GM12801 (cell line): ENCODE measurements around the gene FAM13A.

Source experiments
- TF ChIP-seq, protein P1 (sequence below): IDR thresholded peaks from one replicate; pipeline ENCODE4 v1.5.1; 2011; ENCODE audit warnings: control low read depth; ENCODE audit not compliant: insufficient read length; ENCODE audit errors: extremely low read depth

The FAM13A gene

DNA sequence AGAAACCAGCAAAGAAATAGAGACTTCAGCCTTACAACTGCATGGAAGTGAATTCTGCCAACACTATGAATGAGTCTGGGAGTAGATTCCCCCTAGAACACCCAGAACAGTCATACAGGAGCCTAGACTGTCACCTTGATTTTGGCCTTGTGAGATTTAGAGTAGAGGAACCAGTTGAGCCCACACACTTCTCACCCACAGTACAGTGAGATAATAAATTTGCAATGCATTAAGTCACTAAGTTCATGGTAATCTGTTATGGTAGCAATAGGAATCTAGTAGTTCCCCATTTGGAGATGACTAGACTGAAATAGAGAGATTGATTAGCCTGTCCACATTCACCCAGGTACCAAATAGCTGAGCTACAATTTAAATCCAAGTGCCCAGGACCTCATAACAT is 59.0 kb downstream of the FAM13A start:
- TF ChIP-seq, protein P1, sequence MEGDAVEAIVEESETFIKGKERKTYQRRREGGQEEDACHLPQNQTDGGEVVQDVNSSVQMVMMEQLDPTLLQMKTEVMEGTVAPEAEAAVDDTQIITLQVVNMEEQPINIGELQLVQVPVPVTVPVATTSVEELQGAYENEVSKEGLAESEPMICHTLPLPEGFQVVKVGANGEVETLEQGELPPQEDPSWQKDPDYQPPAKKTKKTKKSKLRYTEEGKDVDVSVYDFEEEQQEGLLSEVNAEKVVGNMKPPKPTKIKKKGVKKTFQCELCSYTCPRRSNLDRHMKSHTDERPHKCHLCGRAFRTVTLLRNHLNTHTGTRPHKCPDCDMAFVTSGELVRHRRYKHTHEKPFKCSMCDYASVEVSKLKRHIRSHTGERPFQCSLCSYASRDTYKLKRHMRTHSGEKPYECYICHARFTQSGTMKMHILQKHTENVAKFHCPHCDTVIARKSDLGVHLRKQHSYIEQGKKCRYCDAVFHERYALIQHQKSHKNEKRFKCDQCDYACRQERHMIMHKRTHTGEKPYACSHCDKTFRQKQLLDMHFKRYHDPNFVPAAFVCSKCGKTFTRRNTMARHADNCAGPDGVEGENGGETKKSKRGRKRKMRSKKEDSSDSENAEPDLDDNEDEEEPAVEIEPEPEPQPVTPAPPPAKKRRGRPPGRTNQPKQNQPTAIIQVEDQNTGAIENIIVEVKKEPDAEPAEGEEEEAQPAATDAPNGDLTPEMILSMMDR: no peak

GRCh38 chr4:88995874-88996273 is 61.1 kb downstream of the FAM13A start:
- TF ChIP-seq, protein P1: no peak

DNA sequence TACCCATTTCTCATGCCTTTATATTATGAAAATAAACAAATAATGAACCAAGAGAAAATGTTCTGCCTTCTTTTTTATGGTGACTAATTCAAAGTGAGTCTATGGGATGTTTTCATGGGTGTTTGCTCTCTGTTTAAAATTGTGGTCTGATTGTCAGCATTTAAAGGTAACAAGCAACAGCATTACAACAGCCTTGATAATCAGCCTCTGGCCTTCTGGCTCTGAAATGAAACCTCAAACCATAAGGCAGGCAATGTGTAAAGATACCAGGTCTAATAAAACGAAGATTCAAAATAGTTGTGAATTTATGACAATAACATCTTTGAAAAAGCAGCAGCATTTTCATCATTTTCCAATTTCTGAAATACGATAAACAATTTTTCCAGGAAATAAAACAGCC is 63.7 kb downstream of the FAM13A start:
- TF ChIP-seq, protein P1: no peak

DNA sequence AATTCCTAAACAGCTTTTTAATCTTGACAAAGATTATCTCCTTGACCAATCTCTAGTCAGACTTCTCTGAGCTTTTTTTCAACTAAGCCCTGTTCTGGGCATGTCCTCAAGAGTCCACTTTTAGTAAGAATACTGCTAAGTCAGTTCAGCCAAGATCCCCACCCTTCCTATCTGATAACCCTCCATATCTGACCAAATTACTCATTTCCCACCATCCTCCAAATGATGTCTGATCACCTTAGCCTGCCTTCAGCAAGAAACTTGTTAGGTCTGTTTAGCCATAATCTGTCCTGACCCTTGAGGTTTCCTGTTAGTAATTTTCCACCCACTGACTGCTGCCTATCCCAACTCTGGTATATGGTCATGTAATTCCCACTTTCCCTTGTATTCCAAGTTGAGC is 65.2 kb downstream of the FAM13A start:
- TF ChIP-seq, protein P1: no peak

DNA sequence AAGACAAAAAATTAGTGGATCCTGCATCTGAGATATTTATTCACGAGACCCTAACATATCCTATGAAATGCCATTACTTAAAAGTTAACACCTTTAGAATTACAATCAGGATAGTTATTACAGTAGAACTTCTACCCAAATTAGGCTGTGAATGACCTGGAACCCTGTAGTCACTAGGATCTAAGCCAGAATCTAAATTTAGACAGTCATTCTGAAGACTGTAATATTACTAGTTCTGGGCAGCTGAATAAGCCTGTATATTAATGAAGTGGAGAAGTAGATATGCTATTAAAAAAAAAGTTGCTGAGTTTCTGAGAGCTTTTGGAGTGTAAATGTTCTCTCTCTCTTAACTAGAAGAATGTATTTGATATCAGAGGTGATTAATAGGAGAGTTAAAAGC is 67.0 kb downstream of the FAM13A start:
- TF ChIP-seq, protein P1: no peak

DNA sequence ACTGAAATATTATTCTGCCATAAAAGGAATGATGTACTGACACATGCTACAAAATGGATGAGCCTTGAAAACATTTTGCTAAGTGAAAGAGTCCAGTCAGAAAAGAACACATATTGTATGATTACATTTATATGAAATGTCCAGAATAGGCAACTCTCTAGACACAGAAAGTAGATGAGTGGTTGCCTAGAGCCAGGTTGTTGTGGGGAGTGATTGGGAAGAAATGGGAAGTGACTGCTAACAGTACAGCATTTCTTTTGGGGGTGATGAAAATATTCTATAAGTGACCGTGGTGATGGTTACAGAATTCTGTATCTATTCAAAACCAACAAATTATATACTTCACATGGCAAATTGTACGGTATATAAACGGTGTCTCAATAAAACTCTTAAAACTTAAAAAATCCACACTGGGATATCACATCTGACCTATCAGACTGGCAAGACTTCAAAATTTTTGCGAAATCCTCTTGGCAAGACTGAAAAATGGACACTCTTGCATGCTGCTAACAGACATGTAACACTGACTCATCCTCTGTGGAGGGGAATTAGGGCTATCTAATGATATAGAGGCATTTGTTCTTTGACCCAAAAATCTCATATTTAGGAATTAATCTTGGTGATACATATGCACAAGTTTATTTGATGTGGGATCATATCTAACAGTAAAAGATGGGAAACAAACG is 71.8 kb downstream of the FAM13A start:
- TF ChIP-seq, protein P1: no peak

GRCh38 chr4:88982757-88983156 is 74.2 kb downstream of the FAM13A start:
- TF ChIP-seq, protein P1: no peak
